Heart left ventricle (tissue), 13 donors: ENCODE data around the gene MVP.

ENCODE experiments used
- CTCF ChIP-seq, 12 donors: fragments of 200-600 bp; sonication (generic) in 4 of 12; IDR thresholded peaks; one replicate each; pipeline versions ENCODE4 v1.5.0 to v1.8.0; 2018 to 2022; ENCODE audit warnings: antibody characterized with exemption in 12 of 12, mild to moderate bottlenecking in 5 of 12
- POLR2A ChIP-seq, 2 donors: fragments of 450-650 bp; IDR thresholded peaks; one replicate each; pipeline ENCODE4 v1.6.1; 2017; ENCODE audit warnings: antibody characterized with exemption in 2 of 2, mild to moderate bottlenecking in 2 of 2, moderate library complexity in 2 of 2
- donor health status: ischemic (EF 13 %, LVEDD 7.1; RV severe dilation, severe dysfunction).
- donor health status: DM: no; HTN: yes; CAD: no.
- donor health status: DM: no; HTN: no; CAD: no.
- donor health status: ischemic (EF 25% LVEDD 6.9; RV normal size, moderate dysfunction).
- donor health status: ischemic (EF 25% LVEDD 5.7; RV mildly dilated, moderate dysfunction).
- donor health status: ischemic (EF 35%, LVEDD 5.7; RV mildly dilated, moderate dysfunction).
- donor health status: nonischemic (EF 11% LVEDD 7.7; RV severe dilation, severe dysfunction).
- donor health status: DM: yes; HTN: yes; CAD: no.
- donor health status: PGD.
- donor health status: ischemic (EF 29% LVEDD 5.4; RV normal size, mild dysfunction).
- donor health status: nonischemic (EF 23%, LVEDD 6.1; RV moderate dilation, normal function).

GRCh38 chr16:29814592-29814991, 5.7 kb upstream of the MVP start:
- TF ChIP-seq CTCF (IDR thresholded peaks at IDR 0.05) (no peak), POLR2A (IDR thresholded peaks at IDR 0.05) (no peak)
